Psoas muscle (tissue), 8 donors: ENCODE measurements around the gene SLC35F3. TPM values are rescaled to one million over a fixed set of nuclear protein-coding genes. Genes with fewer than 3 reads are reported as not detected.

Experiments used
- ATAC-seq, 4 donors: fragments of 200-7000 bp; cut with Tn5 transposase; one replicate each; pipeline ENCODE4 v1.9.1; 2020; ENCODE audit warnings: moderate library complexity in 3 of 4, mild to moderate bottlenecking in 2 of 4
- DNase-seq, 2 donors: peaks; one replicate each; pipeline ENCODE4 v3.0.0-alpha.2; 2020
- H3K27ac ChIP-seq: fragments of 200-600 bp; one replicate; pipeline ENCODE4 v1.8.0; 2022
- H3K27me3 ChIP-seq, 3 donors: fragments of 200-600 bp in 1 of 3; one replicate each; pipeline versions ENCODE4 v1.6.1 to v1.8.0; 2013 to 2022; ENCODE audit warnings: low read length in 2 of 3, mild to moderate bottlenecking in 2 of 3, moderate library complexity in 1 of 3; ENCODE audit not compliant: insufficient read depth in 3 of 3
- H3K36me3 ChIP-seq, 2 donors: fragments of 200-600 bp in 1 of 2; one replicate each; pipeline versions ENCODE4 v1.6.1 to v1.8.0; 2013 to 2022; ENCODE audit warnings: low read depth in 1 of 2, mild to moderate bottlenecking in 1 of 2, moderate library complexity in 1 of 2; ENCODE audit not compliant: insufficient read depth in 1 of 2
- H3K4me1 ChIP-seq: fragments of 200-600 bp; one replicate; pipeline ENCODE4 v1.8.0; 2022
- H3K4me3 ChIP-seq: fragments of 200-600 bp; one replicate; pipeline ENCODE4 v1.8.0; 2022; ENCODE audit warnings: mild to moderate bottlenecking
- H3K9me3 ChIP-seq: fragments of 200-600 bp; one replicate; pipeline ENCODE4 v1.8.0; 2022
- CTCF ChIP-seq: fragments of 200-600 bp; IDR thresholded peaks from one replicate; pipeline ENCODE4 v1.8.0; 2022; ENCODE audit warnings: antibody characterized with exemption
- WGBS, 3 donors: extraction: QIAGEN DNeasy Blood & Tissue Kit; methylation state at CpG; one replicate each; pipeline versions ENCODE4 v1.1.6 to v1.1.7; 2013; 5-methylcytosine and 5-hydroxymethylcytosine counted together
- intact Hi-C, 2 donors: fragments of 100-400 bp; cut with DNase I; formaldehyde crosslinking; loops; one replicate each; pipeline versions ENCODE4 v1.11.0 to v1.14.2; 2022
- polyA plus RNA-seq, 3 donors: library from polyadenylated mRNA; stranded (reverse); fragments of 200-250 nt; gene quantifications; one replicate each; pipeline ENCODE4 v1.2.3, GENCODE V29; 2013
- total RNA-seq, 4 donors: library from RNA; stranded (reverse); fragmentation: NEBNext Ultra II Directional in 2 of 4; extraction: Animal tissue kit (Norgen Biotek cat#: 25700) in 2 of 4; gene quantifications; one replicate each; pipeline versions ENCODE4 v1.2.1 to v1.2.4, GENCODE V29; 2021 to 2023
- donor health status: healthy with polysubstance abuse.
- donor health status: DM: no; HTN: no; CAD: no; lungs with moderate emphysema.
- donor health status: Bipolar disorder and iron deficiency.
- donor health status: healthy.
- donor health status: DM: yes; HTN: yes; CAD: no.
- donor health status: DM: no; HTN: no; CAD: no.
- donor health status: DM: no; HTN: no; CAD: no.
- donor health status: DM: yes; HTN: yes; CAD: no.

Gene SLC35F3
- total and polyA plus RNA-seq, 7 donors = 0.01 to 0.16 (median 0.10) TPM; not detected in 3

DNA sequence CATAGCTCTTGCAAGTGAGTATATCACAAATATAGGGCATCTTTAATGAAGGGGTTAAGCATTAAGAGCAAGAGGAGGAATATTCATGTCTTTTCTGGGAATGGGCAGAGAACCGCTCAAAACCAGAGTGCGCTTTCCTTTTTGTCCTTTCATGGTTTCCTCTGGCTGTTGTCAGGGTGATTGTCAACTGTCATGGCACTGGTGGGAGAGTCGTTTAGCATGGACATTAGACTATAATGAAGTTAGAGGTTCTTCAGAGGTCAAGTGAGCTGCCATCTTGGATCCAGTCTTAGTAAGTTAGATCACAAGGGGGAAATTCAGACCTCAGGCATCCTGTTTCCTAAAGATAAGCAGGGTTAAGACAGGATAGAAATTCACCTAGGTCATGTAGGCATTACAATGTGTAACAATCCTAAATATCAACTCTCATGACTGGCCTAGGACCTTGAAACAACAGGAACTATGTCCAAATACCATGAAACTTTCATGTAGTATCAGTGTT, 456.7 kb downstream of the SLC35F3 start:
- Histone ChIP-seq H3K4me1 (no peaks in the 10 kb centered on the region), H3K9me3 (no peaks in the 10 kb centered on the region), H3K27ac (no peak overlapping the region), H3K4me3 (no peak overlapping the region), H3K27me3 (peaks cover 0 to 7% (median 2%) of the 10 kb centered on the region in 3 donors), H3K36me3 (no peaks in the 10 kb centered on the region)
- WGBS, 3 donors = 66 to 78% (median 73%) methylated on average over 3 of the region's 3 CpGs
- intact Hi-C loops = no loop called here
- no peak for DNase-seq
- TF ChIP-seq CTCF = no peak
- no peak for ATAC-seq

DNA sequence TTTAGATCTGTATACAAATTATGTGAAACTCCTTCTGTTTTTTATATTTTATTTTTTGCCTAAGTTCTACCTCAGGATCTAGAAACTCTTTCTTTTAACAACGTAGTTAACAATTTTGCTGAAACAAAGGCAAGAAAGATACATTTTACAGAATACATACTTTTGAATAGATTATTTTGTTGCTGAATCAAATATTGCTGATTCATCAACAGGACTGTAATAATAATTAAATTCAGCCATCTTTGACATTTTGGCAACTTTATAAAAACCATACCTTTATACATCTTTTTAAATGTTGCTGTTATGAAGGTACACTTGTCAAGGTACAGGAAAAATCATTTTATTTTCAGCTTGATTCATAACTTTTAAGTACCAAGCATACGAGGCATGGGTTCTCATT, 458.1 kb downstream of the SLC35F3 start:
- no peak overlapping the region for H3K4me3 ChIP-seq
- ATAC-seq (no peak), DNase-seq (no peak)
- no peak overlapping the region for H3K27ac ChIP-seq
- intact Hi-C loops = no loop called here
- H3K9me3 ChIP-seq = no peaks in the 10 kb centered on the region
- no peaks in the 10 kb centered on the region for H3K4me1 ChIP-seq
- H3K27me3 ChIP-seq = peaks cover 0 to 7% (median 0%) of the 10 kb centered on the region in 3 donors
- TF ChIP-seq CTCF = no peak
- 57 to 86% (median 82%) methylated on average over 2 of the region's 2 CpGs for WGBS, 3 donors
- H3K36me3 ChIP-seq = no peaks in the 10 kb centered on the region

GRCh38 chr1:234368320-234369032, 464.0 kb downstream of the SLC35F3 start:
- intact Hi-C loops = no loop called here
- H3K36me3 ChIP-seq = no peaks in the 10 kb centered on the region
- no peaks in the 10 kb centered on the region for H3K9me3 ChIP-seq
- H3K27ac ChIP-seq = no peak overlapping the region
- H3K4me3 ChIP-seq = no peak overlapping the region
- 68 to 77% (median 76%) methylated on average over 12 of the region's 12 CpGs for WGBS, 3 donors
- TF ChIP-seq CTCF = no peak
- ATAC-seq (no peak), DNase-seq (no peak)
- peaks cover 7% of the 10 kb centered on the region for H3K4me1 ChIP-seq
- no peaks in the 10 kb centered on the region for H3K27me3 ChIP-seq

- WGBS, 3 donors = 82 to 84% (median 83%) methylated on average over 3 of the region's 3 CpGs
- DNase-seq (no peak), ATAC-seq (no peak)
- intact Hi-C loops = no loop called here
- Histone ChIP-seq H3K4me1 (peaks cover 7% of the 10 kb centered on the region), H3K4me3 (no peak overlapping the region), H3K9me3 (no peaks in the 10 kb centered on the region), H3K27me3 (no peaks in the 10 kb centered on the region), H3K36me3 (no peaks in the 10 kb centered on the region), H3K27ac (no peak overlapping the region)
- no peak for TF ChIP-seq CTCF
Measured at GRCh38 chr1:234369033-234369430, 464.6 kb downstream of the SLC35F3 start.
